NCI-H69 (cell line): Measurements from ENCODE around the gene SGSM1.
A peak's percentile ranks its signal among the peaks of the same experiment; 100 is the strongest.

Experiments used
- DNase-seq: peaks from one replicate; lab custom pipeline; 2025; lab: John Stamatoyannopoulos, UW

SGSM1 gene

DNA sequence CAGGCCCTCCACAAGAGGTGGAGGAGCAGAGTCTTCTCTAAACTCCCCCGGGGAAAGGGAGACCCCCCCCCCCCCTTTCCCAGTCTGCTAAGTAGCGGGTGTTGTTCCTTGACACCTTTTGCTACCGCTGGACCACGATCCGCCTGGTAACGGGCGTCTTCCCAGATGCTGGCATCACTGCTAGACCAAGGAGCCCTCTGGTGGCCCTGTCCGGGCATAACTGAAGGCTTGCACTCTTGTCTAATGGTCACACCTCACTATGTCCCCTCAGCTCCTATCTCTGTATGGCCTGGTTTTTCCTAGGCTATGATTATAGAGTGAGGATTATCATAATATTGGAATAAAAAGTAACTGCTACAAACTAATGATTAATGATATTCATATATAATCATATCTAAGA lies 31.5 kb downstream of the SGSM1 start:
- peak; percentile 24 for DNase-seq

DNA sequence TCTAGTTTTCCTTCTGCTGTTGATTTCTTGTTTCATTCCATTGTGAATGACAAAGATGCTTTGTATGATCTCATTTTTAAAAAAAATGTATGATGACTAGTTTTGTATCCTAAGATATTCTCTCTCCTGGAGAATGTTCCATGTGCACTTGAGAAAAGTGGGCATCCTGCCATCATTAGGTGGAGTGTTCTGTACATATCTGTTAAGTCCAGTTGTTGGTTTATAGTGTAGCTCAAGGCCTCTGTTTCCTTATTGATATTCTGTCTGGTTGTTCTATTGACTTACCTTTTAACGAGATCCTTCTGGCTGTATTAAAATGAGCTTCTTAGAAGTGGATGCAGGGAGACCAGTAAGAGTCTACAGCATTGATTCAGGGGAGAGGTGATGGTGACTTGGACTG lies 35.2 kb downstream of the SGSM1 start:
- DNase-seq, result no peak

- no peak for DNase-seq
Measured at GRCh38 chr22:24843048-24843447, 37.0 kb downstream of the SGSM1 start.

DNA sequence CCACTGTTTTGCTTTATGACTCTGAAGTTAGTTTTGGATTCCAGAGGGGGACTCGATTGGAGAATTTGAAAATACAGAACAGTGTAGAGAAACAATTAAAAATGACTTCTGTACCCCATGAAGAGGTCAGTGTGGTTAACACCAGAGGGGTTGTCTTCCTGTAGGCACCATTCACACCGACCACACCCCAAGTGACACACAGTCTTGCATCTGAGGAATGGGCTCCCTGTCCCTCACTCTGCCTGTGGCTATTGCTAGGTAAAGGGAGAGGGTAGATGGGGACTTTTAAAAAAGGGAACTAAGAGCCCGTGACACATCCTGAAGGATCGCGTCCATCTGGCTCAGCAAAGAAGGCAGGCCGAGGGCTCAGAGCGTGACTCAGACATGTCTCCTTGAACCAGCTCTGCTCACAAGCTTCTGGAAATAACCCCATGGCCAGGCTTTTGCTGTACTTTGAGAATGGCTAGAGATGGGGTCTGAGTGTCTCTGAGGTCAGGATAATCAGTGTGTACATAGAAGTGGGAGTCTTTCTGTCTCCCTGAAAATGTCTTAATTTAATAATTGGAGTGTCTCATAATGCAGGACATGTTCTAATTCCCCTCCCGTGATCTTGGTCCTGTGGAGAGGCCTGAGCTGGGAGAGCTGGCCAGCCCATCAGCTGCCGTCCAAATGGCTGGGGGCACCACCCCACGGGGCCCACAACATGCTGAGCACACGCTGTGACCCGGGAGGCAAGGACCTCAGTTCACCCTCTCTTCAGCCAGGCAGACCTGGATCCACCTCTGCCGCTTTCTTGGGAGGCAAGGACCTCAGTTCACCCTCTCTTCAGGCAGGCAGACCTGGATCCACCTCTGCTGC lies 39.3 kb downstream of the SGSM1 start:
- no peak for DNase-seq

DNA sequence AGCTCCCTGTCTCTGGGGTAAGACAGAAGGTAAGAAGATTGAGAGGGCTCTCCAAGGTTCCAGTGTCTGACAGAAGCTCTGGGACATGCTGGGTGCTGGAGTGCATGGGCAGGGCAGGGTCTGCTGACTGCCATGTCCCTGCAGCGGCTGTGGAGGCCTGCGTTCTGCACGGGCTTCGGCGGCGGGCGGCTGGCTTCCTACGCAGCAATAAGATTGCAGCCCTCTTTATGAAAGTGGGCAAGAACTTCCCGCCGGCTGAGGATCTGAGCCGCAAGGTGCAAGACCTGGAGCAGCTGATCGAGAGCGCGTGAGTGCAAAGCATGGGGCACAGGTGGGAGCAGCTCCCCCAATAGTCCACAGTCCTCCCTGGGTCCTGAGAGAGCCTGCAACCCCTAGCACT lies 41.5 kb downstream of the SGSM1 start:
- no peak for DNase-seq

GRCh38 chr22:24848559-24849168 lies 42.7 kb downstream of the SGSM1 start:
- no peak for DNase-seq

GRCh38 chr22:24855794-24856193 lies 49.8 kb downstream of the SGSM1 start:
- DNase-seq, result no peak

DNA sequence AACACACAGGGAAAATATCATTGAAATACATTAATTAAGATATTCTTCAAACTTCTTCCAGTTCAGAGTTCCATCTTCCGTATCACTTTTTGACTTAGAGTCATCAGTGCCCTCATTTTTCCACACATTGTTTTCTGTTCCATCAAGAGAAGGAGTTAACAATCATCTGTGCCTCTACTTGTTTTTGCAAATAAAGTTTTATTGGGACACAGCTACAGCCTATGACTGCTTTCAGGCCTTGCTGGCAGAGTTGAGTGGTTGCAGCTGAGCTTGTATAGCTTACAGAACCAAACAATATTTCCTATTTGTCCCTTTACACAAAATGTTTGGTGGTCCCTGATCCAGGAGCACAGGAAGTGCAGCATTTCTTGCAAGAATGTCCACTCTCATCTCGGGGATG lies 51.6 kb downstream of the SGSM1 start:
- DNase-seq, result no peak

DNA sequence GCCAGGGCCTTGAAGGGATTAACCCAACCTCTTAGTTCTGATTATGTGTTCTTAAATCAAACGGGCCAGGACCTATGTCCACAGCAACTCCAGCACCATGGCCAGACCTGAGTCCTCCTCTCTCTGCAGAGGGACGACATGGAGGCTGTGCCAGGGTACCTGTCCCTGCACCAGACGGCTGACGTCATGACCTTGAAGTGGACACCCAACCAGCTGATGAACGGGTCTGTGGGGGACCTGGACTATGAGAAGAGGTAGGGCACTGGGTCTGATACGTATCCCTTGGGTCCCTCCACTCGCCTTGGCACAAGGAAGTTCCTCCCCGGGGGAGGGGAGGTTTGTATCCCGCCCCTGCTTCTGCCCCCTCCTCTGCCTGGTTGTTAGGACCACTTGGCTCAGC lies 53.6 kb downstream of the SGSM1 start:
- no peak for DNase-seq

DNA sequence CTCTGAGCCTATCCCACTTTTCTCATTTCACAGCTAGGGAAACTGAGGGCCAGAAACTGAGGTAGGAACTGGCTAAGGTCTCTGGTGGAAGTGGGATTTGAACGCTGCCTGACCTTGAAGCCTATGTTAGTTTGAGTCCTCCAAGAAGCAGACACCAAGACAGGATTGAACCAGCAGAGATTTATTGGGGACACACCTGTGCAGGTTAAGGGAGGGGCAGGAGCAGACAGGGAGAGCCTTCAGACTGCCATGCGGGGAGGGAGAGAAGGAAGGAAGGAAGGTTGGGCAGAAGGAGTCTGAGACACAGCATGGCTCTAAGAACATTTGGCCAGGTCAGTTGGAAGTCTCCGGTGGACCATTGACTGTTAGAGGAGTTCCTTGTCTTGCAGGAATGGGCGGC lies 59.5 kb downstream of the SGSM1 start:
- no peak for DNase-seq

GRCh38 chr22:24867323-24868022 lies 61.5 kb downstream of the SGSM1 start:
- no peak for DNase-seq

DNA sequence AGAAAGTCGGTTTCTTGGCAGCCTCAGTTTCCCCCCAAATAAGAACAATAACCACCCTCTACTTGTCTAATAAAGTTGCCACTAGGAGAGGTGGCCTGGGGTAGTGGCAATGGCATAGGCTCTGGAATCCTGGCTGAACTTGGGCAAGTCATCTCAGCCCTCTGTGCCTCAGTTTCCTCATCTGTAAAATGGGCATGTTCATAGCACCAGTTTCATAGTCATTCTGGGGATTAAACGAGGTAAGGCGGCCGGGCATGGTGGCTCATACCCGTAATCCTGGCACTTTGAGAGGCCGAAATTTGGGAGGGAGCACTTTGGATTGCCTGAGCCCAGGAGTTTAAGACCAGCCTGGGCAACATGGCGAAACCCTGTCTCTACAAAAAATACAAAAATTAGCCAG lies 63.0 kb downstream of the SGSM1 start:
- no peak for DNase-seq

- DNase-seq, result no peak
Measured at GRCh38 chr22:24871611-24872205, 65.7 kb downstream of the SGSM1 start.

GRCh38 chr22:24873226-24873625 lies 67.2 kb downstream of the SGSM1 start:
- no peak for DNase-seq

DNA sequence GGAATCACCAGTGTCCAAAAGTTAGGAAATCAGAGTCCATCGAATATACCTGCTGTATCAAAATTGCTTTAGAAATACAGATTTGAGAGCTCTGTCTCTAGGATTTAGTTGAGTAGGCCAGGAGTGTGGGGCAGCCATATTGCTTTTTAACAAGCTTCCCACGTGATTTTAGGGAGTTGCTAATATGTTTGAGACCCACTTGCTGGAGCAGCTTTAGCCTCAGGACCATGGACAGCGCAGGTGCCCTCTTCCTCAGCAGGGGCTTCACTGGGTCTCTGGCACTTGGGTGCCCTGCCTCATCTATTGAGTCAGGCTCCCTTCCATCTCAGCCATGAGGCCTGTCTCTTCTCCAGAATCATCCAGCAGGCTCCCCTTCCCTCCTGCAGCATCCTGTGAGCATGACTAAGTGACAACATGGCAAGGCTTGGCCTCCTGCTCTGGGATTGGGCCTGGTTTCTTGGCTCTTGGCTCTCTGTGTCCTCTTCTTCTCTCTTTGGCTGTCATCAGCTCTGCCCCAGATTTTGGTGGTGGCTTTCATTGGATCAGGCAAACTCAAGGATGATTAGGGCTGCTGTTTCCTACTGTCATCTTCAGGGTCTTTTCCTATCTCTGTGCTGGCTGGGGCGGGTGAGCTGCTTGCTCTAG lies 70.0 kb downstream of the SGSM1 start:
- no peak for DNase-seq

DNA sequence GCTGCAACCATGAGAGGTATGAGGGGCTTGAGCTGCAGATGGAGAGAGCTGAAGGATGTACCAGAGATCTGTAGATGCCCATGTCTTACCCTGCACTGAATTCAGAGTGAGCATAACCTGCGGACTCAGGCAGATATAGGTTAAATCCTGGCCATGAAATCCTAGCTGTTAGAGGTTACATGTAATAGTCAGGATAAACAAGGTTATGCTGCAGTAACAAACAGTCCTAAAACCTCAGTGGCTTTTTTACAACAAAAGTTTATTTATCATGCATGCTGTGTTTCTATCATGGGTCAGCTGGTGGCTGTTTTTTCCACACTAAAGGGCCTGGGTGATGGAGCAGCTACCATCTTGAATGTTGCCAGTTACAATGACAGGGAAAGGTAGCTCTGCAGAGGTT lies 70.7 kb downstream of the SGSM1 start:
- no peak for DNase-seq

- peak; percentile 15 for DNase-seq
Measured at GRCh38 chr22:24878969-24879368, 73.0 kb downstream of the SGSM1 start.

GRCh38 chr22:24883432-24883831 lies 77.4 kb downstream of the SGSM1 start:
- DNase-seq, result no peak

GRCh38 chr22:24887260-24887659 lies 81.2 kb downstream of the SGSM1 start:
- DNase-seq, result no peak

DNA sequence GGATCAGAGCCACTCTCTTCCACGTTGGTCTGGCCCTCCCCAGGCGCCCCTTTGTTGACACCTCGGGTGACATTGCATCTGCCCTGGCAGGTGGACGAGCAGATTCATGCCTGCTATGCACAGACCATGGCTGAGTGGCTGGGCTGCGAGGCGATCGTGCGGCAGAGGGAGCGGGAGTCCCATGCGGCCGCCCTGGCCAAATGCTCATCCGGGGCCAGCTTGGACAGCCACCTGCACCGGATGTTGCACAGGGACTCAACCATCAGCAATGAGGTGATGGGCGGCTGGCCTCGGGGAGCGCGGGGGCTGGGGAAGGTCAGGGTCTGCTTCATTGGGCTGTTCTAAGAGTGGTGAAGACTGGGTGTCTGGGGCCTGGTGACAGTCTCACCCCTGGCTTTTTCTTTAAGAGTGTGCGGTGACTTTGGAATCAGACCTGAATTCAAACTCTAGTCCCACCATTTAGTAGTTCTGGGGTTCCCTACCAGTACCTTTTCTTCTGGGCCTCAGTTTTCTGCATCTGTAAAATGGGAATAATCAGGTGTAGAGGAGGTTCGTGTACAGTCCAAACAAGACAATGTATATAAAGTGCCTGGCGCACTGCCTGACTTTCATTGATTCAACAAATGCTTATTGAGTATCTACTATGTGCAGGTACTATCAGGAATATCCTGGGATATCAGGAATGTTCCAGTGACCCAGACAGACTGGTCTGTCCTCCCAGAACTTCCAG lies 87.5 kb downstream of the SGSM1 start:
- no peak for DNase-seq

DNA sequence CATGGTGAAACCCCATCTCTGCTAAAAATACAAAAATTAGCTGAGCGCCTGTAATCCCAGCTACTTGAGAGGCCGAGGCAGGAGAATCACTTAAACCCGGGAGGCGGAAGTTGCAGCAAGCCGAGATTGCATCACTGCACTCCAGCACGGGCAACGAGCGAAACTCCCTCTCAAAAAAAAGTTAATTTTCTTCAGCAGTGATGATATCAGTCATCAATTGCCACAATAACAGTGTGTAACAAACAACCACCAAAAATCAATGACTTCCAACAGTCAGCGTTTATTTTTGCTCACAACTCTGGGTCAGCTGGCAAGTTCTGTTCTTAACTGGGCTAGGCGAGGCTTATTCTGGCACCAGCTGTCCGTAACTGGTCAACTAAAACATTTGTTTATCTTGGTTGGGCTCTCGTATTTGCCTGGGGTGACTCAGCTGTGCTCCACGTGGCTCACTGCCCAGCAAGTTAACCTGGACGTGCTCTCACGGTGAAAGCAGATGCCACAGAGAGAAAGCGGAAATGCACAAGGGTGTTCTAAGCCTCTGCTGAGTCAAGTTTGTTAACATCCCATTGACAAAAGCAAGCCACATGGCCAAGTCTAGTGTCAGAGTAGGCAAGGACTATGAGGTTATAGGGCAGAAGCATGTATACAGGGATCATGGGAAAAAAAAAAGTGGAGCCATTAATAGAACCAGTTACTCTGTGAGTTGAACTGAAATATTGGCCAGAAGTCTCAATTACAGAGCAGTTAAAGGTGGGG lies 88.4 kb downstream of the SGSM1 start:
- peak; percentile 97 for DNase-seq
